Measurements from ENCODE around the gene FANCD2. TPM values are rescaled to one million over a fixed set of nuclear protein-coding genes. Genes with fewer than 3 reads are reported as not detected.

Gene FANCD2
- total RNA-seq: 4.4 TPM

DNA sequence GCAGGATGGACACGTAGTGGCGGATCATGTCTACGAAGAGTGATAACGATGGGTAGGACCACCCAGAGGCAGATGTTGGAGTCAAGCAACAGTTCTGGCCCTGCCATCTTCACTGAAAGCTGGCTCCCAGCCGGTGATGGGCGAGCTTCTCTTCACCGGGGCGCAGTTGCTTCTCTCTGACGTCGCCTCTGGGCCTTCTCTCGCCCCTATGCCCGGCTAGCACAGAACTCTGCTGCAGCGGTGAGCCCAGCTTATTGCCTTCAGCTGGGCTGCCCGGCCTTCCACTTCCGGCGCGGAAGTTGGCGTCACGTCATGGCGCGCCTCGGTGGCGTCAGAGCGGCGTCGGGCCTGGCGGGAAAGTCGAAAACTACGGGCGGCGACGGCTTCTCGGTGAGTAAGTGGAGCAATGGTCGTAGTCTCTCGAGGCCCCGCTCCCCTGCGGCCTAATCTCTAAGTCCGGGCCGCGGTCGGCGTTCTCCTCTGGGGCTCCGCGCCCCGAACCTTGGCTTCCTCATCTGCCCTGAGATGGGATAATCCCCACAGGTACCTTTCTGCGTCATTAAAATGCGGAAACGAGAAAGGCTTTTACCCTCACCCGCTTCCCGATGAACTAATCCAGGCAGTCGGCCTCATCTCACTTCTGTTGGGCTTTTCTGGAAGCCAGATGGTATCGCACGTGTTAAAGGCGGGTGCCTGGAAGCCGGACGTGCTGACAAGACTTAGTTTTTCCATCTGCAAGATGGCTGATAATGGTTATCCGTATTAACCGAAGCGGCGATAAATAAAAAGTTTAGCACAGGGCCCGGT, at the start of gene FANCD2:
FANCD2 (plus strand) TSS at position 354 of the 807 bp plus-strand sequence. CDS start 2,221 bp downstream, outside the sequence.
- peak within 1 kb of the TSS; percentile 71 for H3K27ac ChIP-seq
- no peaks in the 10 kb centered on the region for H3K27me3 ChIP-seq
- no peaks in the 10 kb centered on the region for H3K9me3 ChIP-seq
- intact Hi-C loops (cut with DNase I): loop anchor here (2.0 to 10.0 kb wide), 3 partner anchors 17 to 94 kb away; partner anchors contain the start of genes BRK1 and CRELD1
- peaks cover 26% of the 10 kb centered on the region for H3K4me1 ChIP-seq
- H3K36me3 ChIP-seq: peaks cover 0 to 26% of the 10 kb centered on the region in 2 donors
- H3K4me3 ChIP-seq: peak within 1 kb of the TSS; percentile 68 to 83
- no peak for TF ChIP-seq CTCF (IDR thresholded peaks at IDR 0.05)
- TF ChIP-seq POLR2AphosphoS5 (IDR thresholded peaks at IDR 0.05; ENCODE audit: insufficient read depth in 1 of 2, low read depth in 1 of 2): peak; percentile 92 to 97
- peak in 1 of 2 donors; percentile 42 for TF ChIP-seq POLR2A (IDR thresholded peaks at IDR 0.05)
- no peak for DNase-seq (ENCODE audit: extremely low spot score in 2 of 2)

DNA sequence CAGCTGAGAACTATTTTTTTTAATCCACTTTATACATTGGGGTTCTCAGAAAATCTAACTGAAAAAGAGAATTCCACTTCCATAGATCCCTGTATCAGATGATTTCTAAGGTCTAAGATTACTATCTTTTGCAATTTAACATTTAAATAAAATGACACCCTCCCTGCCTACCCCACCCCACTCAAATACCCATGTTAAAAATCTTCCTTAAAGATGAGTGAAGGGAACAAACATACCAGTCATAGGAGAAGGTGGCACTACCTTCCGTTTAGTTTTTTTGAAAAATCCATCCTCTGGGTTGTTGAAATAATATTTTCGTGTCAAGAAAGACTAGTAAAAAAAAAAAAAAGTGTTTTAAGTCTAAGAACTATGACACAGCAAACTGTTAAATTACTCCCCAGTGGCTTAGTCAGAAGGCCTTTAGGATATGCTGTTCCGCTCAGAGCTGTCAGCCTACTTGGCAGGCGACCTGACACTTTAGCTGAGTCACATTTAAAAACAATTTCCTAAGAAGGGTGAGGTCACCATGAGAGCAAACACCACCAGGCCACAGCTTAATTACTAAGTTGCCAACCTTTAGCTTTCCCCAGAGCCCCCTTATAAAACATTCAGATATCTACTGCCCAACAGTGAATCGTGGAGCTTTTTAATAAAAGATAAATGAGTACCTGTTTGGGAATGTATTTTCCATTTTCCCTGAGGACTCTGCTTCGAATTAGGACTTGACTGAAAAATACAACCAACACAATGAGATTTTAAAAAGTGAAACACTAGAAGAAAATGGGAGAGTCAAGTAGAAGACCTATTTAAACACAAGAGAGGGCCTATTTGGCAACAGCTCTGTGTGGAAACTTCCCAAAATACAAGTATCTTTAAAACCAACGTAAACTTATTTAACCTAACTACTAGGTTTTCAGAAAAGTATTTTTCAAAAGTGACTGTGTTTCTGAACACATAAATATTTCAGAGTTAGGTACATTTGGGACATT, 49.2 kb upstream of the FANCD2 start:
- TF ChIP-seq POLR2AphosphoS5 (IDR thresholded peaks at IDR 0.05; ENCODE audit: insufficient read depth in 1 of 2, low read depth in 1 of 2): peak; percentile 42 to 98
- no peak for TF ChIP-seq CTCF (IDR thresholded peaks at IDR 0.05)
- H3K9me3 ChIP-seq: no peaks in the 10 kb centered on the region
- no peak overlapping the region for H3K4me3 ChIP-seq
- peak in 1 of 2 donors; percentile 97 for DNase-seq (ENCODE audit: extremely low spot score in 2 of 2)
- H3K27ac ChIP-seq: peak overlapping the region; percentile 83
- no peaks in the 10 kb centered on the region for H3K27me3 ChIP-seq
- intact Hi-C loops (cut with DNase I): no loop called here
- peaks cover 27% of the 10 kb centered on the region for H3K4me1 ChIP-seq
- H3K36me3 ChIP-seq: peaks cover 0 to 41% of the 10 kb centered on the region in 2 donors

DNA sequence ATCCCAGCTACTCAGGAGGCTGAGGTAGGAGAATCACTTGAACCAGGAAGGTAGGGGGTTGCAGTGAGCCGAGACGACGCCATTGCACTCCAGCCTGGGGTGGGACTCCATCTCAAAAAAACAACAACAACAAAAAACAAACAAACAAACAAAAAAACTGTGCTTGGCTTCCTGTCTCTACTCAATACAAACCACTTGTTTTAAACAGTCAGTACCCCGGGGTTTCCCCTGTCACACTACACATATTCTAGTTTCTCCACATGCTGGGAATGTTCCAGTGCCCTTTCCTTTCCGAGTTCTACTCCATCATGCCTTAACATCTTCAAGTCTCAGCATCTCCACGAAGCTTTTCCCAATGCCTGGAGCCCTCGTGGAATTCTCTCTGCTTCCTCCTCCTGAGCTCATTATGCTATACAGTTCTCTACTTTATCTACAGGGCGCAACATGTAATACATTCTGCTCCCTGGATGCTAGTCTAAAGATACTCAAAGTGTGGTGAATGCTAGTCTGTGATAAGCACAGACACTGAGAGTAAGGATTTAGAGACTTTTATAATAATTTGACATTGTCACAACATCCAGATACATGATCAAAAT, 47.4 kb upstream of the FANCD2 start:
- peak in 1 of 2 donors; percentile 47 for DNase-seq (ENCODE audit: extremely low spot score in 2 of 2)
- Histone ChIP-seq H3K36me3 (peaks cover 0 to 29% of the 10 kb centered on the region in 2 donors), H3K9me3 (no peaks in the 10 kb centered on the region), H3K4me1 (peaks cover 43% of the 10 kb centered on the region), H3K27me3 (no peaks in the 10 kb centered on the region), H3K27ac (peak overlapping the region; percentile 83), H3K4me3 (no peak overlapping the region)
- intact Hi-C loops (cut with DNase I): no loop called here
- TF ChIP-seq CTCF (IDR thresholded peaks at IDR 0.05): no peak
- no peak for TF ChIP-seq POLR2A (IDR thresholded peaks at IDR 0.05)
- TF ChIP-seq POLR2AphosphoS5 (IDR thresholded peaks at IDR 0.05; ENCODE audit: insufficient read depth in 1 of 2, low read depth in 1 of 2): no peak

GRCh38 chr3:9980251-9980650, 46.0 kb upstream of the FANCD2 start:
- intact Hi-C loops (cut with DNase I): no loop called here
- no peaks in the 10 kb centered on the region for H3K27me3 ChIP-seq
- DNase-seq (ENCODE audit: extremely low spot score in 2 of 2): peak in 1 of 2 donors; percentile 27
- H3K4me1 ChIP-seq: peaks cover 56% of the 10 kb centered on the region
- no peaks in the 10 kb centered on the region for H3K9me3 ChIP-seq
- TF ChIP-seq POLR2AphosphoS5 (IDR thresholded peaks at IDR 0.05; ENCODE audit: insufficient read depth in 1 of 2, low read depth in 1 of 2): no peak
- no peak for TF ChIP-seq POLR2A (IDR thresholded peaks at IDR 0.05)
- no peak for TF ChIP-seq CTCF (IDR thresholded peaks at IDR 0.05)
- H3K4me3 ChIP-seq: no peak overlapping the region
- H3K27ac ChIP-seq: no peak overlapping the region
- peaks cover 0 to 21% of the 10 kb centered on the region in 2 donors for H3K36me3 ChIP-seq
